ENCODE results near the gene GNG12. TPM values are rescaled to one million over a fixed set of nuclear protein-coding genes. Genes with fewer than 3 reads are reported as not detected.

GNG12 gene
- total and polyA plus RNA-seq, 2 donors (not counting 1 experiment from before 2014, with no cell fraction given) = not detected

DNA sequence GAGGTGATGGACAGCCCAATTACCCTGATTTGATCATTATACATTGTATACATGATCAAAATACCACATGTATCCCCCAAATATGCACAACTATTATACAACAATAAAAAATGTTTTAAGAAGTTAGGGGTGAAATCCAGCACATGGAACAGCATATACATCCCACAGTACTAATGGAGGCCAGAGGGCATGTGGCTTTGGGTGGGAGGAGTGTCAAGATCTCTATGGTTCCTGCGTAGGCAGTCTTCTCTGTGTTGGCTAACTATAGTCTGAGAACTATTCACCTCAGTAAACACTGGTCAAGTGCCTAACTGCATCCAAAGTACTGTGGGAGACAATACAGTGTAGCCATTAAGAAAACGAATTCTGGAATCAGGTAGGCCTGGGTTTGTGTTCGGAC, 74.2 kb downstream of the GNG12 start:
- Mint-ChIP-seq H3K4me1 (peaks cover 16% of the 10 kb centered on the region), H3K9me3 (ENCODE audit: insufficient read depth) (no peaks in the 10 kb centered on the region), H3K4me3 (no peak overlapping the region), H3K27ac (no peak overlapping the region), H3K27me3 (peaks cover 16% of the 10 kb centered on the region)
- DNase-seq (no peak), ATAC-seq (ENCODE audit: low read depth) (no peak)
- WGBS (ENCODE audit: insufficient coverage) = no CpG with 5 or more reads among the region's 3 CpGs
- Histone ChIP-seq H4K20me1 (ENCODE audit: control insufficient read depth, insufficient read depth, low read length, poor library complexity, severe bottlenecking) (no peaks in the 10 kb centered on the region), H2AFZ (ENCODE audit: insufficient read depth, low read depth, low read length, poor library complexity, severe bottlenecking) (no peak overlapping the region), H3K4me3 (ENCODE audit: control extremely low read depth in 1 of 5, extremely low read depth in 1 of 5, insufficient read depth in 1 of 5, low read depth in 2 of 5, low read length in 4 of 5) (no peak overlapping the region), H3K4me1 (ENCODE audit: control insufficient read depth in 2 of 2, insufficient read depth in 2 of 2, low read length in 2 of 2) (peaks cover 7 to 15% of the 10 kb centered on the region in 2 donors), H3K27ac (ENCODE audit: low read length in 2 of 2) (no peak overlapping the region), H3K36me3 (replicated peaks in 1 of 2; ENCODE audit: control extremely low read depth in 1 of 2, control insufficient read depth in 1 of 2, extremely low read depth in 1 of 2, insufficient read depth in 2 of 2, low read length in 1 of 2) (no peaks in the 10 kb centered on the region), H3K9me3 (ENCODE audit: control extremely low read depth in 1 of 3, control insufficient read depth in 2 of 3, insufficient read depth in 1 of 3, low read length in 2 of 3) (no peaks in the 10 kb centered on the region), H3K27me3 (replicated peaks in 1 of 4; ENCODE audit: control extremely low read depth in 1 of 4, control insufficient read depth in 3 of 4, insufficient read depth in 4 of 4, low read length in 3 of 4) (peaks cover 0 to 9% (median 3%) of the 10 kb centered on the region in 4 experiments), H3K9ac (ENCODE audit: low read length) (no peak overlapping the region), H3K4me2 (replicated peaks; ENCODE audit: low read depth, low read length, poor library complexity, severe bottlenecking) (no peak overlapping the region), H3K79me2 (ENCODE audit: control insufficient read depth, insufficient read depth, low read length) (no peaks in the 10 kb centered on the region)
- POLR2A ChIA-PET = no interaction called here
- intact Hi-C loops (cut with micrococcal nuclease) = no loop called here
- CTCF ChIA-PET = interaction anchor here (0.6 to 9.3 kb wide), 15 partner anchors 11 to 257 kb away, joined by 3 to 289 read pairs (median 21); partner anchors contain the start of gene GADD45A
- TF ChIP-seq, protein P1, sequence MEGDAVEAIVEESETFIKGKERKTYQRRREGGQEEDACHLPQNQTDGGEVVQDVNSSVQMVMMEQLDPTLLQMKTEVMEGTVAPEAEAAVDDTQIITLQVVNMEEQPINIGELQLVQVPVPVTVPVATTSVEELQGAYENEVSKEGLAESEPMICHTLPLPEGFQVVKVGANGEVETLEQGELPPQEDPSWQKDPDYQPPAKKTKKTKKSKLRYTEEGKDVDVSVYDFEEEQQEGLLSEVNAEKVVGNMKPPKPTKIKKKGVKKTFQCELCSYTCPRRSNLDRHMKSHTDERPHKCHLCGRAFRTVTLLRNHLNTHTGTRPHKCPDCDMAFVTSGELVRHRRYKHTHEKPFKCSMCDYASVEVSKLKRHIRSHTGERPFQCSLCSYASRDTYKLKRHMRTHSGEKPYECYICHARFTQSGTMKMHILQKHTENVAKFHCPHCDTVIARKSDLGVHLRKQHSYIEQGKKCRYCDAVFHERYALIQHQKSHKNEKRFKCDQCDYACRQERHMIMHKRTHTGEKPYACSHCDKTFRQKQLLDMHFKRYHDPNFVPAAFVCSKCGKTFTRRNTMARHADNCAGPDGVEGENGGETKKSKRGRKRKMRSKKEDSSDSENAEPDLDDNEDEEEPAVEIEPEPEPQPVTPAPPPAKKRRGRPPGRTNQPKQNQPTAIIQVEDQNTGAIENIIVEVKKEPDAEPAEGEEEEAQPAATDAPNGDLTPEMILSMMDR (IDR thresholded peaks at IDR 0.05) = no peak
- TF ChIP-seq EZH2 (IDR thresholded peaks at IDR 0.05; ENCODE audit: borderline replicate concordance, insufficient read depth, low read depth, low read length, poor library complexity, severe bottlenecking) = no peak

DNA sequence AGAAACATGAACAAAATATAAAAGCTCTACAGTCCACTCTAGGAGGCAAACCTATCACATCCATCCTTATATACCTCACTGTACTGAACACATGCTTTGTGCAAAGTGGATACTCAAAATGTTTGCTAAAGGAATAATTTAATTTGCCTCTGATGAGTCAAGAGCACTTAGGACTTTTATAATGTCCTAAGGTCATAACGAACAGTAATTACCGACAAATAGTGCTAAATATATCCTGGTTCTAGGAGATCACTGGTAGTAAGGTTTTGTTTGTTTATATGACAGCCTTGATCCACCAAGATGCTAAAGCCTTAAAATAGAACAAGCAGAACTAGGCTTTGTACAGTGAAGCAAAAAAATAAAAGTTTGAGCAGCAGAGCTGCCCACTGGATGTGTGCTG, 77.6 kb downstream of the GNG12 start:
- Histone ChIP-seq H3K4me3 (ENCODE audit: control extremely low read depth in 1 of 5, extremely low read depth in 1 of 5, insufficient read depth in 1 of 5, low read depth in 2 of 5, low read length in 4 of 5) (no peak overlapping the region), H3K27ac (ENCODE audit: low read length in 2 of 2) (no peak overlapping the region), H3K27me3 (replicated peaks in 1 of 4; ENCODE audit: control extremely low read depth in 1 of 4, control insufficient read depth in 3 of 4, insufficient read depth in 4 of 4, low read length in 3 of 4) (peaks cover 0 to 7% (median 0%) of the 10 kb centered on the region in 4 experiments), H3K79me2 (ENCODE audit: control insufficient read depth, insufficient read depth, low read length) (no peaks in the 10 kb centered on the region), H3K9me3 (ENCODE audit: control extremely low read depth in 1 of 3, control insufficient read depth in 2 of 3, insufficient read depth in 1 of 3, low read length in 2 of 3) (no peaks in the 10 kb centered on the region), H3K36me3 (replicated peaks in 1 of 2; ENCODE audit: control extremely low read depth in 1 of 2, control insufficient read depth in 1 of 2, extremely low read depth in 1 of 2, insufficient read depth in 2 of 2, low read length in 1 of 2) (no peaks in the 10 kb centered on the region), H4K20me1 (ENCODE audit: control insufficient read depth, insufficient read depth, low read length, poor library complexity, severe bottlenecking) (no peaks in the 10 kb centered on the region), H2AFZ (ENCODE audit: insufficient read depth, low read depth, low read length, poor library complexity, severe bottlenecking) (no peak overlapping the region), H3K4me1 (ENCODE audit: control insufficient read depth in 2 of 2, insufficient read depth in 2 of 2, low read length in 2 of 2) (peaks cover 7 to 15% of the 10 kb centered on the region in 2 donors), H3K9ac (ENCODE audit: low read length) (no peak overlapping the region), H3K4me2 (replicated peaks; ENCODE audit: low read depth, low read length, poor library complexity, severe bottlenecking) (no peak overlapping the region)
- intact Hi-C loops (cut with micrococcal nuclease) = no loop called here
- ChIA-PET CTCF (interaction anchor here (1.0 to 9.3 kb wide), 4 partner anchors 13 to 223 kb away, joined by 3 to 289 read pairs (median 36); no protein-coding TSS in a partner anchor), POLR2A (interaction anchor here (0.8 kb wide), 1 partner anchor 70 kb away, joined by 3 read pairs; the partner anchor contains the start of gene GADD45A)
- no peak overlapping the region for H3K27ac Mint-ChIP-seq
- H3K4me3 Mint-ChIP-seq = no peak overlapping the region
- TF ChIP-seq, protein P1 (IDR thresholded peaks at IDR 0.05) = no peak
- no peak for TF ChIP-seq EZH2 (IDR thresholded peaks at IDR 0.05; ENCODE audit: borderline replicate concordance, insufficient read depth, low read depth, low read length, poor library complexity, severe bottlenecking)
- no peaks in the 10 kb centered on the region for H3K9me3 Mint-ChIP-seq (ENCODE audit: insufficient read depth)
- ATAC-seq (ENCODE audit: low read depth) = no peak
- no peak for DNase-seq
- H3K4me1 Mint-ChIP-seq = peaks cover 16% of the 10 kb centered on the region
- 67% methylated on average over 1 of the region's 2 CpGs for WGBS (ENCODE audit: insufficient coverage)
- peaks cover 7% of the 10 kb centered on the region for H3K27me3 Mint-ChIP-seq
